A673 (cell line): ENCODE data around the gene MDN1.

Experiments used
- EZH2 ChIP-seq: fragments of 200-600 bp; sonication (generic); IDR thresholded peaks from 2 replicates; pipeline ENCODE4 v1.6.1; 2017; ENCODE audit warnings: borderline replicate concordance, low read depth, mild to moderate bottlenecking, mixed read lengths, antibody characterized with exemption, low read length; ENCODE audit not compliant: poor library complexity, severe bottlenecking
- TF ChIP-seq, protein P1 (sequence below): fragments of 300-800, 200-600 bp; sonication (generic); conservative IDR thresholded peaks from 2 replicates; pipeline ENCODE4 v1.5.1; 2017; ENCODE audit warnings: low read depth, mild to moderate bottlenecking, antibody characterized with exemption, low read length, moderate library complexity, mixed read lengths

DNA sequence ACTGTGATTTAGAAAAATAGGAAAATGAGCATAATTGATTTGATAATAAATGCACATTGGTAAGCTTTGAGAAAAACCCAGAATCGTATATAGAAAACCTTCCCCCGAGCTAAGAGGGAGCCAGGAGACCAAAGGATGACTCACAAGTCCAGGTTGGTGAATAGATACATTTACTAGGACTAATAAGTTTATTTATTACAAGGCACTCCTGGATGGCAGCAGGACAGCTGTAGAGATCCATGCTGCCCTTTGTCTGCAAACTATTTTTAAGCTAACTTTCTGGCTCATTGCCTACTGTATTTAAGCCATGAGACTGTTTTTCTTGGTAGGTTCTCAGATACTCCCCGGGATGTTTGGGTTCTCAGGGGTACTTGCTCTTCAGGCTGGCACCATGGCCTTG is 23.5 kb upstream of the MDN1 start:
- TF ChIP-seq, protein P1, sequence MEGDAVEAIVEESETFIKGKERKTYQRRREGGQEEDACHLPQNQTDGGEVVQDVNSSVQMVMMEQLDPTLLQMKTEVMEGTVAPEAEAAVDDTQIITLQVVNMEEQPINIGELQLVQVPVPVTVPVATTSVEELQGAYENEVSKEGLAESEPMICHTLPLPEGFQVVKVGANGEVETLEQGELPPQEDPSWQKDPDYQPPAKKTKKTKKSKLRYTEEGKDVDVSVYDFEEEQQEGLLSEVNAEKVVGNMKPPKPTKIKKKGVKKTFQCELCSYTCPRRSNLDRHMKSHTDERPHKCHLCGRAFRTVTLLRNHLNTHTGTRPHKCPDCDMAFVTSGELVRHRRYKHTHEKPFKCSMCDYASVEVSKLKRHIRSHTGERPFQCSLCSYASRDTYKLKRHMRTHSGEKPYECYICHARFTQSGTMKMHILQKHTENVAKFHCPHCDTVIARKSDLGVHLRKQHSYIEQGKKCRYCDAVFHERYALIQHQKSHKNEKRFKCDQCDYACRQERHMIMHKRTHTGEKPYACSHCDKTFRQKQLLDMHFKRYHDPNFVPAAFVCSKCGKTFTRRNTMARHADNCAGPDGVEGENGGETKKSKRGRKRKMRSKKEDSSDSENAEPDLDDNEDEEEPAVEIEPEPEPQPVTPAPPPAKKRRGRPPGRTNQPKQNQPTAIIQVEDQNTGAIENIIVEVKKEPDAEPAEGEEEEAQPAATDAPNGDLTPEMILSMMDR = no peak
- no peak for TF ChIP-seq EZH2
